ENCODE measurements around the gene CALHM5.
"Not testable (repeated sequence)": the region's sequence is repeated elsewhere in the genome, so short reads cannot be mapped to it uniquely, and the experiment has no call there.

Gene CALHM5

DNA sequence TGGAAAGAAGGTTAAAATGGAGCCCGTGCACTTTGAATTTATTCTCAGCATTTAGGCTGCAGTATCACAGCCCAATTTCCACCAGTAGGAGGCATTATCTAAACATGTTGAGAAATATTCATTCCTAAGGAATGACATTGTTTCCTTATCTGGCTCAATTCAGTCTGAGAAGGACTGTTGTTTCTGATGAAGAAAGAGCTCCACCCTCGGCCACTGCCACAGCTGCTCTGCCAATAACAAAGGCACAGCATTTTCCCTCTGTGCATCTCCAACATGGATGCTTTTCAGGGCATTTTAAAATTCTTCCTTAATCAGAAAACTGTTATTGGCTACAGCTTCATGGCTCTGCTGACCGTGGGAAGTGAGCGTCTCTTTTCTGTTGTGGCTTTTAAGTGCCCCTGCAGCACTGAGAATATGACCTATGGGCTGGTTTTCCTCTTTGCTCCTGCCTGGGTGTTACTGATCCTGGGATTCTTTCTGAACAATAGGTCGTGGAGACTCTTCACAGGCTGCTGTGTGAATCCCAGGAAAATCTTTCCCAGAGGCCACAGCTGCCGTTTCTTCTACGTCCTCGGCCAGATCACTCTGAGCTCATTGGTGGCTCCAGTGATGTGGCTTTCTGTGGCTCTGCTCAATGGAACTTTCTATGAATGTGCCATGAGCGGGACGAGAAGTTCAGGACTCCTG is at the start of gene CALHM5:
Gene CALHM5 (plus strand): TSS at position 216 of the 687 bp plus-strand sequence. CDS start 58 bp downstream, at position 274.
- no peak for DNase-seq (ENCODE audit: low read depth)

DNA sequence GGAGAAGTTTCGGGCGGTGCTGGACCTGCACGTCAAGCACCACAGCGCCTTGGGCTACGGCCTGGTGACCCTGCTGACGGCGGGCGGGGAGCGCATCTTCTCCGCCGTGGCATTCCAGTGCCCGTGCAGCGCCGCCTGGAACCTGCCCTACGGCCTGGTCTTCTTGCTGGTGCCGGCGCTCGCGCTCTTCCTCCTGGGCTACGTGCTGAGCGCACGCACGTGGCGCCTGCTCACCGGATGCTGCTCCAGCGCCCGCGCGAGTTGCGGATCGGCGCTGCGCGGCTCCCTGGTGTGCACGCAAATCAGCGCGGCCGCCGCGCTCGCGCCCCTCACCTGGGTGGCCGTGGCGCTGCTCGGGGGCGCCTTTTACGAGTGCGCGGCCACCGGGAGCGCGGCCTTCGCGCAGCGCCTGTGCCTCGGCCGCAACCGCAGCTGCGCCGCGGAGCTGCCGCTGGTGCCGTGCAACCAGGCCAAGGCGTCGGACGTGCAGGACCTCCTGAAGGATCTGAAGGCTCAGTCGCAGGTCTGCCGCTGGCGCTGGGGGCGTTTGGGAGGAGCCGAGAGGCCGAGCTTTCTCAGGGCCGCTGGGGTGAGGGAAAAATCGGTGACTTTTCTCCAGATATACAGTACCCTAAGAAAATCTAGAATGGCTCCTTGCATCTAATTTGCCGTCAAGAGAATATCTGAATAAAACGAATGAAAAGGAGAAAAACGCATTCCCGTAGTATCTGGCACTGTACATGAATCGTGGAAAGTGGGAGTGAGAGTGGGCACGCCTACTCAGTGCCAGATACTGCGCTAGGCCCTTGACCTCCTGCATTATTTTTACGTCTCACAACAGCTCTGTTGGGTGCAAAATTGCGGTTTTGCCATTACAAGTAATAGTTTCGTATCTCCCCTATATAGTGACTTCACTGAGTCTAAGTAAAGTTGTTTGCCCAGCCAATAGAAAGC is 49.2 kb upstream of the CALHM5 start:
- peak; percentile 4 for DNase-seq (ENCODE audit: low read depth)

DNA sequence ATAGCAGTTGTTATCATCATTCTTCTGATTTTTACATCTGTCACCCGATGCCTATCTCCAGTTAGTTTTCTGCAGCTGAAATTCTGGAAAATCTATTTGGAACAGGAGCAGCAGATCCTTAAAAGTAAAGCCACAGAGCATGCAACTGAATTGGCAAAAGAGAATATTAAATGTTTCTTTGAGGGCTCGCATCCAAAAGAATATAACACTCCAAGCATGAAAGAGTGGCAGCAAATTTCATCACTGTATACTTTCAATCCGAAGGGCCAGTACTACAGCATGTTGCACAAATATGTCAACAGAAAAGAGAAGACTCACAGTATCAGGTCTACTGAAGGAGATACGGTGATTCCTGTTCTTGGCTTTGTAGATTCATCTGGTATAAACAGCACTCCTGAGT is 48.1 kb upstream of the CALHM5 start:
- DNase-seq (ENCODE audit: low read depth) = no peak

DNA sequence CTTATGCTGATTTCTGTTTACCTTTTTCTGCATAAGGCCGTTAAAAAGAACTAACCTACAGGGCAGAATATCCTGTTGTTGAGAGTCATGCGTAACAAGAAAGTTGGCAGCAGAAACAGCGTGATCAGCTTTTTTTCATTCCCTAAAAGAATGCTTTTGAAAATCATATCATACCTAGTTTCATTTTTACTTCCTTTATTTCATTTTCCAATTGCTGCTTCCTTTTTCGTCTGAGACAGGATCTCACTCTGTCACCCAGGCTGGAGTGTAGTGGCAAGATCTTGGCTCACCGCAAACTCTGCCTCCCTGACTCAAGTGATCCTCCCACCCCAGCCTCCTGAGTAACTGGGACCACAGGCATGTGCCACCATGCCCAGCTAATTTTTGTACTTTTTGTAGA is 46.2 kb upstream of the CALHM5 start:
- DNase-seq (ENCODE audit: low read depth) = no peak

DNA sequence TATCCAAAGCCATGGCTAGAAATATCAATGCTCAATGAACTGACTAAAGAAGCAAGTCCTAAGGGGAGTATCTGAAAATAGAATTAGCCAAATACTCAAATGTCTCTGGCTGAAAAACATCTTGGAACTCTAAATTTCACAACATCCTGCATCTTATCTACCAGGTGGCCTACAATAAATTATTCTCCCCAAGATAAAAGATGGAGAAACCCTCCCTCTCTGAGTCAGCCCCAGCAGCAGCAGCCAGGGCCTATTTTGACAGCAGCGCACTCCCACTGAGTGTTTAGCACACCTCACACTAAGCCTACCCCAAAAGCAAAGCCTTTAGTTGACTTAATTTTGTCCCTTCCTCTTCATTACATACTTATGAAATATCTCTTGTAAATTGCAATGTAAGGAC is 44.3 kb upstream of the CALHM5 start:
- no peak for DNase-seq (ENCODE audit: low read depth)

DNA sequence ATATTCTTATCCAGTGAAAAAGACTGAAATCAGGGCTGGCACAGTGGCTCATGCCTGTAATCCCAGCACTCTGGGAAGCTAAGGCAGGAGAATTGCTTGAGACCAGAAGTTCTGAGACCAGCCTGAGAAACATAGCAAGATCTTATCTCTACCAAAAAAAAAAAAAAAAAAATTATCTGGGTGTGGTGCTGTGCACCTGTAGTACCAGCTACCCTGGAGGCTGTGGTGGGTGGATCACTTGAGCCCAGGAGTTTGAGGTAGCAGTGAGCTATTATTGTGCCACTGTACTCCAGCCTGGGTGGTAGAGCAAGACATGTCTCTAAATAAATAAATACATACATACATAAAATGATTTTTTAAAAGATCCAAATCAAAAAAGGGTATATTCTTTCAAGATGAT is 43.9 kb upstream of the CALHM5 start:
- no peak for DNase-seq (ENCODE audit: low read depth)

DNA sequence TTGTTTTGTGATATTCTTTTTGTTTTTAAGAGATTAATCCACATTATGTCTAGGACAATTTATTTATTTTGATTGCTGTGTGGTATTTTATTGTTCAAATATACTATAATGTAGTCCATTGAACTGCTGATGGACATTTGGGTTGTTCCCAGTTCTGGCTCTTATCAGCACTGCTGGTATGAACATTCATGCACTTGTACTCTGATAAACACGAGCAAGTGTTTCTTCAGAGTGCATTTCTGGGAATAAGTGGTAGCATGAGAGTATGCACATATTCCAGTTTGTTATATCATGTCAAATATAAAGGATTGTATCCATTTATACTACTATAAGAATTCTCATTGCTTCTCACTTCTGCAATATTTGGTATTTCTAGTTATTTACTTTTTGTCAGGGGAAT is 43.1 kb upstream of the CALHM5 start:
- DNase-seq (ENCODE audit: low read depth) = no peak

DNA sequence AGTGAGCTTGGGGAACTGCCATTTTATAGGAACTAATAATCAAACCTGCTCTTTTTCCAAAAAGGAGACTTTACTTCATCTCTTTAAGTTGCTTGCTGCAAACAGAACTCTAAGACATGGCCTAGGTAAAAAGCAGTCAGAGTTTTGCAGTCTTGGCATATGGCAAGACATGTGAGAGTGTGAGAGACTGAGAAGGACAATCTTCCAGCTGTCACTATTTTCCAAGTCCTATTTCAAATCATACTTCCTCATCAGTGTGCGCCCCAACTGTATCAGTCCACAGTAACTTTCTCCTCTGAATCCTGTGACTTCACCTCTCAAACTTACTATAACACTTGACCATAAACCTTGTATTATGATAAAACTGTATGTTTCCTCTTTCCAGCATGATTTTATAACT is 39.9 kb upstream of the CALHM5 start:
- DNase-seq (ENCODE audit: low read depth) = no peak

DNA sequence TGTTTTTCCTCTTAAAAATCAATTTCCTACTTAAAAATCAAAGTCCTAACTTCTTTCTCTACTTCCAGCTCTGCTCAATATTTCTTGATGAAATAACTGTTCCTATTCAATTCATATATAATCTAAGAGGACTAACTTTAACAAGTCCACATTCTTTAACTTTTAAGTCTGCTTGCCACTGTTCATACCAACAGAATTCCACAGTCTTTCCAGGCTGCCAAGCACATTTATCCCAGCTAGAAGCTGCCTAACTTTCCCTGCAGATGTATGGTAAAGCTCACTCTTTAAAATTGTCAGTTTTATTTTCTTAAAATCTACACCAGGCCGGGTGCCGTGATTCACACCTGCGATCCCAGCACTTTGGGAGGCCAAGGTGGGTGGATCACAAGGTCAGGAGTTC is 38.7 kb upstream of the CALHM5 start:
- no peak for DNase-seq (ENCODE audit: low read depth)

- DNase-seq (ENCODE audit: low read depth) = no peak
Measured at GRCh38 chr6:116475141-116475540, 36.3 kb upstream of the CALHM5 start.

DNA sequence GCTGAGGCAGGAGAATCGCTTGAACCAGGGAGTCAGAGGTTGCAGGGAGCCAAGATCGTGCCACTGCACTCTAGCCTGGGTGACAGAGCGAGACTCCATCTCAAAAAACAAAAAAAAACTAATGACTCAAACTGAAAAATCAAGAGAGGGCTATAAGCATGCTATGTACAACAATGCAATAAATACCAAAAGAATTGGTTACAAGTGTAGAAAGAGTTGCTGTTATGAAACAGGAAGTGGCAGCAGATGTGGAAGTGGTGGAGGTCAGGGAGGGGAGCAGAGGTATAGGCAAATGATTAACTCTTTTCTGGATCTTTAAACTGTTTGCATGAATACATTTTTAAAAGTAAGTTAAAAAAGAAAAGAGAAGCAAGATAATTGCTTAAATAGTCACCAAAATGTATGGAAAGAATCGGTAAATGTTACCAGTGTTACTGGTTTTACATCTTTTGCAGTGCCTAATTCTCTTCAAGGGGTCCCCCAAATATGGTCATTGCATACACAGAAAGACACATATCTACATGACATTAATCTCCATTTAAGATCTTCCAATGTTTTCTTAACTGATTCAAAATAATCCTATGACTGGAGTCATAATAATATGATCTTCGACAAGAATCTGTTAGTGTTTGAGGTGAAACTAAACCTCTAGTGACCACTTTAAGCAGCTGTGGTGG is 35.3 kb upstream of the CALHM5 start:
- DNase-seq (ENCODE audit: low read depth) = no peak

- DNase-seq (ENCODE audit: low read depth) = no peak
Measured at GRCh38 chr6:116482780-116483179, 28.7 kb upstream of the CALHM5 start.

DNA sequence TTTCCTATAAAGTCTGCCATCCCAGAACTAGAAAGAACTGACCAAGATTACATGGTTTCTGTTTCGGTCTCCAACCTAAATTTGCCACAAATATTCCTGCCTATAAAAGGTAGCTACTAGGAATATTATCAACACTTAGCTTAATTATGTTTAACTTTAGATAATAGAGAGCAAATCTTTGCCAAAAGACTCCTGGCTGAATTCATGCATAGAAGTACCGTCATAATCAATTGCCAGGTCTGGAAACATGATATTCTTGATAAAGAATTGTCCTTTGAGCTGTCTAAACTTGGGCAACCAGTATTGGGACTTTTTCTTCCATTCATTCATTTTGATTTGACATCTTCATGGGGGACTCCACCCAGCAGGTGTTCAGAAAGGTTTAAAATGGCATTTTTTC is 27.8 kb upstream of the CALHM5 start:
- no peak for DNase-seq (ENCODE audit: low read depth)

GRCh38 chr6:116485559-116486184 is 25.8 kb upstream of the CALHM5 start:
- no peak for DNase-seq (ENCODE audit: low read depth)

DNA sequence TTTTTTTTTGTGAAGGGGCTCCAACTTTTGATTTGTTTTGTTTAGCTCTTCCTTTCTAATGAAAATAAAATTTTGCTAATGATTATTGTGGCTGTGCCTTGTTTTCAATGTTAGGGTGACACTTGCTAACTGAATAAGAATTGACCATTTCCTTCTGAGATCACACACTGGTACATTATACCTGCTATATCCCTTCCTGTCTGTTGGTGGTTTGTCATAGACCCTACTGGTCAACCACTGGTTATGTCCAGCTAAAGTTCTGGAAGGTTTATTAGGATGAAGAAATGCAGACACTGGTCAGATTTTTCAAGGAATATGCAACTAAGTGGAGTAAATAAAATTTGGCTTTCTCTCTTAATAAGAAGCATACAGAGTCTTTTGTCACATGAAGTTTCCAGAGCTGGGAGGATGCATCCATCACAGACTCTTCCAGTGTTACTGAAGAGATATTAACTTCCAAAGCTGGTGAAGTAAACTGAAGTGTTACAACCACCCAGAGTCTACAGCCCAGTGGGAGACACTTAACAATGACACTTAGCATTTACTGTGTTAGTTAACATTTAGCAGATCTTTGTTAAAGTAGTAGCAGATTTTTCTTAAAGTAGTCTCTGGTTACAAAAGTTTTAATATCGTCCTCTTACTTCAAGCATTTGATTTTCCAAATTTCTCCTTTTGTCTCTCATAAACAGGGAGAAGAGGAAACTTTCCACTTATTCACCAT is 19.7 kb upstream of the CALHM5 start:
- no peak for DNase-seq (ENCODE audit: low read depth)

DNA sequence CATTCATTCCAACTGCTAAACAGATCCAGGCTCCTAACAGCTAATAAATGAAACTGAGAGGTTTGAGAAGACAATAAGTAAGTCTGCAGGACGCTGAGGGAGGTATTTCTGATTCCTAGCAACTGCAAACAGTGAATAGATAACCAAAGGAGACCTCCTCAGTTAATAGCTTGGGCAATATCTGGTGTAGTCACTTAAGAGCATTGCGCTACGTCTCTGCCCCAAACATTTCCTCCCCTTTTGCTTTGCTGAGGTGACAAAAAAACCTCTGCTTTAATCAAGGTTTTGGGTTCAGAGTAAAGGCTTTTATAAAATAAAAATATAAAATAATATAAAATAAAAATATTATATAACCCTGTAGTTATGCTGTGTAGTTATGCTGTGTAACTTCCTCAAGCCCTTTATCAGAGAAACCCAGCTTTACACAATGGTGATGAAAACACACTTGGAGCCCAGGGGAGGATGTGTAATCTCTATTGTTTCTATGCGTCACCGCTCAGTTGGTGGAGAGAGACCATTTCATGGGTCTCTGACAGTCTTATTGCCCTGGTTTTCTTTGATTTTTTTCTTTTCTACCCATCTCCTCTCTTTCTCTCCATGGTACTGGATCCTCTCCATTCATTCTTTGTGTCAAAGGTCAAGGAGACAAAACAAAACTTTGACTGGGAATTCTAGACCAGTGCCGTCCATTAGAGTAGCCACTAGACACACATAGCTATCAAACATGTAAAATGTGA is 18.9 kb upstream of the CALHM5 start:
- DNase-seq (ENCODE audit: low read depth) = no peak

- not testable (repeated sequence) for DNase-seq (ENCODE audit: low read depth)
Measured at GRCh38 chr6:116495161-116495560, 16.3 kb upstream of the CALHM5 start.

DNA sequence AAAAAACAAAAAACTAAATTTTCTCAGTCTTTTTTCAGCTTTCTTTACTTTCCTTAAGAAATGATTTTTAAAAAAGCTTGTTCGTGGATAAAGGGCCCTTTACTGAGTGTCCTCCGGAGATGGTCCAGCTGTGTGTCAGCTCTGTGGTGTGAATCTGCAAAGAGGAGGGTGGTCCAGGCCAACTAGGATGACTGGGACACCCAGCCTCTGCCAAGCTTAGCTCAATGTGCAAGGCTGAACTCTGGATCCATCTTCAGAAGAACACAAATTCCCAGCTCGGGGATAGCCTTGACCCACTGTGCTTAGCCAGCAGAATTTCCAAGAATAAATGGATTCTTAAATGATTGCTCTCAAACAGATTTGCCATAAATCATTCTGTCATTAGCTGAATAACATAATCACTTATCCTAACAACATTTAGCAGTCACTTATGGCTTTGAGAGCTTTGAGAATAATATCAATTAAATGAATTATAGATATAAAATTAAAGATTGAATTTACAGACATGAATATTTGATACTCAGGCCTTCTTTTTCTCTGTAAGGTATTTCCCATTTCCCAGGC is 14.2 kb upstream of the CALHM5 start:
- DNase-seq (ENCODE audit: low read depth) = no peak

- DNase-seq (ENCODE audit: low read depth) = no peak
Measured at GRCh38 chr6:116500969-116501433, 10.4 kb upstream of the CALHM5 start.

DNA sequence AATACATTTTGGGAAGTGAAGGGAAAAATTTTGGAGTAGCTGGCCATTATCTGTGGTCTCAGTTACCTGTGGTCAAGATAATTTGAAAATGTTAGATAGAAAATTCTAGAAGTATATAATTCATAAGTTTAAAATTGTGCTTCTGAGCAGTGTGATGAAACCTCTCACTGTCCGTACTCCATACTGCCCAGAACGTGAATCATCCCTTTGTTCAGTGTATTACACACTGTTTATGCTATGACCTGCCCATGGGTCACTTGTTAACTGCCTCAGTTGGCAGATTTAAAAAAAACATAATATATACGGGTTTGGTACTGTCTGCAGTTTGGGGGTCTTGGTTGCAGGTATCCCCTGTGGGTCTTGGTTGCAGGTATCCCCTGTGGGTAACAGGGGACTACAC is 4.1 kb upstream of the CALHM5 start:
- no peak for DNase-seq (ENCODE audit: low read depth)

All from activated T-cell treated with anti-CD3 and anti-CD28 coated beads for 1 hour (primary cell).